Panc1 (cell line): Measurements from ENCODE around the gene MS4A1. TPM values are rescaled to one million over a fixed set of nuclear protein-coding genes. Genes with fewer than 3 reads are reported as not detected.

Experiments
- ATAC-seq: fragments of 200-7000 bp; cut with Tn5 transposase; 2 replicates; pipeline ENCODE4 v1.9.1; 2020; ENCODE audit warnings: mild to moderate bottlenecking, moderate library complexity
- BruUV-seq: library from RNA; stranded (reverse); fragments of 400-500 nt; replicated peaks from 2 replicates; lab custom pipeline; 2021; lab: Mats Ljungman, UMichigan
- CTCF ChIA-PET: fragments of 300-600 bp; sonication (Branson Sonifier 250); formaldehyde crosslinking; loops from one replicate; lab custom pipeline; 2022; ENCODE audit warnings: antibody characterized with exemption; lab: Charles Lee
- POLR2A ChIA-PET: fragments of 300-600 bp; sonication (Branson Sonifier 250); formaldehyde crosslinking; loops from one replicate; lab custom pipeline; 2022; ENCODE audit warnings: antibody characterized with exemption; lab: Charles Lee
- DNase-seq: peaks from one replicate; pipeline ENCODE4 v3.0.0-alpha.2; 2010; ENCODE audit warnings: low read depth, low spot score
- H3K27ac ChIP-seq: 2 replicates; pipeline ENCODE4 v1.5.1; 2011; ENCODE audit warnings: mild to moderate bottlenecking, low read length, inconsistent platforms
- H3K27me3 ChIP-seq: fragments of 200-500 bp; sonication (Bioruptor generic); 2 replicates; pipeline ENCODE4 v1.6.0; 2014; ENCODE audit warnings: low read length, inconsistent platforms; ENCODE audit not compliant: control insufficient read depth, insufficient read depth
- H3K36me3 ChIP-seq: fragments of 200-500 bp; sonication (Bioruptor generic); 2 replicates; pipeline ENCODE4 v1.5.1; 2014; ENCODE audit warnings: inconsistent platforms, mild to moderate bottlenecking, low read length, moderate library complexity; ENCODE audit not compliant: control insufficient read depth, insufficient read depth
- H3K4me1 ChIP-seq: 2 replicates; pipeline ENCODE4 v1.5.1; 2011; ENCODE audit warnings: inconsistent platforms, mild to moderate bottlenecking, low read length, moderate library complexity; ENCODE audit not compliant: control insufficient read depth, insufficient read depth
- H3K4me3 ChIP-seq, 2 experiments: 2 replicates each; pipeline ENCODE4 v1.5.1; 2011 to 2012; ENCODE audit warnings: low read depth in 2 of 2, low read length in 2 of 2, mild to moderate bottlenecking in 2 of 2, inconsistent platforms in 1 of 2, moderate library complexity in 1 of 2
- H3K9me3 ChIP-seq: fragments of 200-500 bp; sonication (Bioruptor generic); 2 replicates; pipeline ENCODE4 v1.5.1; 2014; ENCODE audit warnings: low read depth, mild to moderate bottlenecking, inconsistent platforms, low read length, moderate library complexity; ENCODE audit not compliant: control insufficient read depth, insufficient read depth
- CTCF ChIP-seq: fragments of 450-650 bp; IDR thresholded peaks from 2 replicates; pipeline ENCODE4 v1.5.1; 2017; ENCODE audit warnings: mild to moderate bottlenecking
- POLR2AphosphoS5 ChIP-seq: IDR thresholded peaks from 2 replicates; pipeline ENCODE4 v1.6.1; 2012; ENCODE audit warnings: mild to moderate bottlenecking, low read depth, low read length, moderate library complexity
- REST ChIP-seq, 2 experiments: IDR thresholded peaks; 2 replicates each; pipeline ENCODE4 v1.6.1; 2011 to 2012; ENCODE audit warnings: low read depth in 2 of 2, control low read depth in 1 of 2, low read length in 1 of 2, mild to moderate bottlenecking in 1 of 2, moderate library complexity in 1 of 2; ENCODE audit not compliant: insufficient read depth in 1 of 2
- SIN3A ChIP-seq: IDR thresholded peaks from 2 replicates; pipeline ENCODE4 v1.6.1; 2012; ENCODE audit warnings: low read depth, mild to moderate bottlenecking, low read length, moderate library complexity, borderline replicate concordance; ENCODE audit not compliant: insufficient read depth
- TCF7L2 ChIP-seq: IDR thresholded peaks from 2 replicates; pipeline ENCODE4 v1.6.1; 2011; ENCODE audit warnings: mild to moderate bottlenecking, low read depth, low read length, inconsistent platforms
- in situ Hi-C: cut with HindIII; loops from 2 replicates; pipeline ENCODE4 v1.10.0; 2016; ENCODE audit warnings: low sequenced_read_pairs, low pct_unique_long_range_greater_than_20kb
- intact Hi-C: fragments of 100-400 bp; cut with micrococcal nuclease; formaldehyde crosslinking; loops from one replicate; pipeline ENCODE4 v1.10.0; 2022; ENCODE audit not compliant: unreplicated experiment
- total RNA-seq: library from RNA; stranded (reverse); gene quantifications from one replicate; pipeline ENCODE4 v1.2.1, GENCODE V29; 2021; ENCODE audit not compliant: unreplicated experiment

The MS4A1 gene
- total RNA-seq, 1 experiment from 2014 or later, result 0.59 TPM

- in situ Hi-C loops, result no loop called here
- Histone ChIP-seq H3K36me3 (no peaks in the 10 kb centered on the region), H3K27ac (no peak within 1 kb of the TSS), H3K4me1 (no peaks in the 10 kb centered on the region), H3K9me3 (no peaks in the 10 kb centered on the region), H3K27me3 (peaks cover 2% of the 10 kb centered on the region; the same call in 1 of the 2 replicates), H3K4me3 (no peak within 1 kb of the TSS)
- DNase-seq (no peak), ATAC-seq (no peak)
- no peak for TF ChIP-seq REST (IDR thresholded peaks at IDR 0.05; ENCODE audit: insufficient read depth in 1 of 2, low read depth in 2 of 2, low read length in 1 of 2)
- TF ChIP-seq CTCF, result no peak
- TF ChIP-seq TCF7L2, result no peak
- TF ChIP-seq SIN3A, result no peak
- TF ChIP-seq POLR2AphosphoS5, result no peak
- intact Hi-C loops, result no loop called here
- no TSS peak for BruUV-seq
- ChIA-PET POLR2A (no interaction called here), CTCF (interaction anchor here (0.8 kb wide), 1 partner anchor 127 kb away, joined by 3 read pairs; no protein-coding TSS in a partner anchor)
Measured at GRCh38 chr11:60492488-60493009, 36.9 kb downstream of the MS4A1 start, which contains the start of gene MS4A12. Gene MS4A12 (plus strand): TSS chr11:60492778. CDS start chr11:60497319, 4,541 bp downstream.

- in situ Hi-C loops, result no loop called here
- CTCF ChIA-PET, result interaction anchor here (0.6 kb wide), 1 partner anchor 216 kb away, joined by 3 read pairs; no protein-coding TSS in a partner anchor
- Histone ChIP-seq H3K36me3 (no peaks in the 10 kb centered on the region), H3K4me1 (no peaks in the 10 kb centered on the region), H3K27me3 (peaks cover 2% of the 10 kb centered on the region; the same call in 1 of the 2 replicates), H3K4me3 (no peak overlapping the region), H3K9me3 (no peaks in the 10 kb centered on the region), H3K27ac (no peak overlapping the region)
- ATAC-seq (no peak), DNase-seq (no peak)
- no TSS peak for BruUV-seq
- POLR2A ChIA-PET, result no interaction called here
- intact Hi-C loops, result no loop called here
- no peak for TF ChIP-seq REST (IDR thresholded peaks at IDR 0.05; ENCODE audit: insufficient read depth in 1 of 2, low read depth in 2 of 2, low read length in 1 of 2)
- TF ChIP-seq CTCF, result no peak
- no peak for TF ChIP-seq SIN3A
- no peak for TF ChIP-seq POLR2AphosphoS5
- TF ChIP-seq TCF7L2, result no peak
Measured at GRCh38 chr11:60493454-60493853, 37.8 kb downstream of the MS4A1 start.
